ENCODE results near the gene HMGB4.

HMGB4 gene

GRCh38 chr1:33825506-33825905, 38.4 kb upstream of the HMGB4 start:
- Histone ChIP-seq H3K36me3 (replicated peaks; ENCODE audit: insufficient read depth, low read length) (no peaks in the 10 kb centered on the region), H3K4me3 (ENCODE audit: low read length) (no peak overlapping the region), H3K79me2 (ENCODE audit: low read length) (no peaks in the 10 kb centered on the region), H3K4me1 (ENCODE audit: low read length) (no peaks in the 10 kb centered on the region), H3K4me2 (ENCODE audit: low read depth, low read length) (no peak overlapping the region), H3K27me3 (replicated peaks; ENCODE audit: insufficient read depth, low read length) (peaks cover 26% of the 10 kb centered on the region), H4K20me1 (ENCODE audit: insufficient read depth, low read length) (no peaks in the 10 kb centered on the region), H3K9me2 (replicated peaks; ENCODE audit: insufficient read depth, low read length) (no peaks in the 10 kb centered on the region), H3K9ac (ENCODE audit: low read length) (no peak overlapping the region), H2AFZ (ENCODE audit: low read length) (no peak overlapping the region), H3K9me3 (replicated peaks; ENCODE audit: insufficient read depth, low read length) (no peaks in the 10 kb centered on the region), H3K27ac (ENCODE audit: low read length) (no peak overlapping the region), H3F3A (ENCODE audit: insufficient read depth, low read length) (no peaks in the 10 kb centered on the region)
- DNase-seq, result no peak
- TF ChIP-seq EZH2 (optimal IDR thresholded peaks at IDR 0.05; ENCODE audit: low read depth, low read length) (no peak), EZH2phosphoT487 (IDR thresholded peaks at IDR 0.05; ENCODE audit: low read length) (no peak), CTCF (IDR thresholded peaks at IDR 0.05; ENCODE audit: low read length) (no peak)

GRCh38 chr1:33826311-33826710, 37.6 kb upstream of the HMGB4 start:
- Histone ChIP-seq H3K9me3 (replicated peaks; ENCODE audit: insufficient read depth, low read length) (no peaks in the 10 kb centered on the region), H3K9ac (ENCODE audit: low read length) (no peak overlapping the region), H3F3A (ENCODE audit: insufficient read depth, low read length) (no peaks in the 10 kb centered on the region), H3K4me1 (ENCODE audit: low read length) (no peaks in the 10 kb centered on the region), H3K79me2 (ENCODE audit: low read length) (no peaks in the 10 kb centered on the region), H3K27me3 (replicated peaks; ENCODE audit: insufficient read depth, low read length) (peaks cover 25% of the 10 kb centered on the region), H4K20me1 (ENCODE audit: insufficient read depth, low read length) (no peaks in the 10 kb centered on the region), H3K4me2 (ENCODE audit: low read depth, low read length) (no peak overlapping the region), H3K4me3 (ENCODE audit: low read length) (no peak overlapping the region), H3K27ac (ENCODE audit: low read length) (no peak overlapping the region), H3K9me2 (replicated peaks; ENCODE audit: insufficient read depth, low read length) (no peaks in the 10 kb centered on the region), H3K36me3 (replicated peaks; ENCODE audit: insufficient read depth, low read length) (no peaks in the 10 kb centered on the region), H2AFZ (ENCODE audit: low read length) (no peak overlapping the region)
- no peak for TF ChIP-seq CTCF (IDR thresholded peaks at IDR 0.05; ENCODE audit: low read length)
- TF ChIP-seq EZH2 (optimal IDR thresholded peaks at IDR 0.05; ENCODE audit: low read depth, low read length), result no peak
- no peak for TF ChIP-seq EZH2phosphoT487 (IDR thresholded peaks at IDR 0.05; ENCODE audit: low read length)
- DNase-seq, result no peak

GRCh38 chr1:33826711-33827110, 37.2 kb upstream of the HMGB4 start:
- Histone ChIP-seq H3K4me1 (ENCODE audit: low read length) (no peaks in the 10 kb centered on the region), H3K9ac (ENCODE audit: low read length) (no peak overlapping the region)
- no peak for DNase-seq

More at GRCh38 chr1:33826711-33827110, 37.2 kb upstream of the HMGB4 start:
- TF ChIP-seq EZH2 (optimal IDR thresholded peaks at IDR 0.05; ENCODE audit: low read depth, low read length) (no peak), CTCF (IDR thresholded peaks at IDR 0.05; ENCODE audit: low read length) (no peak), EZH2phosphoT487 (IDR thresholded peaks at IDR 0.05; ENCODE audit: low read length) (no peak)
- Histone ChIP-seq H3K4me3 (ENCODE audit: low read length) (no peak overlapping the region), H3K27me3 (replicated peaks; ENCODE audit: insufficient read depth, low read length) (peaks cover 21% of the 10 kb centered on the region), H4K20me1 (ENCODE audit: insufficient read depth, low read length) (no peaks in the 10 kb centered on the region), H2AFZ (ENCODE audit: low read length) (no peak overlapping the region), H3K79me2 (ENCODE audit: low read length) (no peaks in the 10 kb centered on the region), H3K9me3 (replicated peaks; ENCODE audit: insufficient read depth, low read length) (no peaks in the 10 kb centered on the region), H3K36me3 (replicated peaks; ENCODE audit: insufficient read depth, low read length) (no peaks in the 10 kb centered on the region), H3K4me2 (ENCODE audit: low read depth, low read length) (no peak overlapping the region), H3K27ac (ENCODE audit: low read length) (no peak overlapping the region), H3F3A (ENCODE audit: insufficient read depth, low read length) (no peaks in the 10 kb centered on the region), H3K9me2 (replicated peaks; ENCODE audit: insufficient read depth, low read length) (no peaks in the 10 kb centered on the region)
